Psoas muscle (tissue), 8 donors: ENCODE data around the gene CIITA. TPM values are rescaled to one million over a fixed set of nuclear protein-coding genes. Genes with fewer than 3 reads are reported as not detected.

ENCODE experiments used
- ATAC-seq, 4 donors: fragments of 200-7000 bp; cut with Tn5 transposase; one replicate each; pipeline ENCODE4 v1.9.1; 2020; ENCODE audit warnings: moderate library complexity in 3 of 4, mild to moderate bottlenecking in 2 of 4
- DNase-seq, 2 donors: peaks; one replicate each; pipeline ENCODE4 v3.0.0-alpha.2; 2020
- H3K27ac ChIP-seq: fragments of 200-600 bp; one replicate; pipeline ENCODE4 v1.8.0; 2022
- H3K27me3 ChIP-seq, 3 donors: fragments of 200-600 bp in 1 of 3; one replicate each; pipeline versions ENCODE4 v1.6.1 to v1.8.0; 2013 to 2022; ENCODE audit warnings: low read length in 2 of 3, mild to moderate bottlenecking in 2 of 3, moderate library complexity in 1 of 3; ENCODE audit not compliant: insufficient read depth in 3 of 3
- H3K36me3 ChIP-seq, 2 donors: fragments of 200-600 bp in 1 of 2; one replicate each; pipeline versions ENCODE4 v1.6.1 to v1.8.0; 2013 to 2022; ENCODE audit warnings: low read depth in 1 of 2, mild to moderate bottlenecking in 1 of 2, moderate library complexity in 1 of 2; ENCODE audit not compliant: insufficient read depth in 1 of 2
- H3K4me1 ChIP-seq: fragments of 200-600 bp; one replicate; pipeline ENCODE4 v1.8.0; 2022
- H3K4me3 ChIP-seq: fragments of 200-600 bp; one replicate; pipeline ENCODE4 v1.8.0; 2022; ENCODE audit warnings: mild to moderate bottlenecking
- H3K9me3 ChIP-seq: fragments of 200-600 bp; one replicate; pipeline ENCODE4 v1.8.0; 2022
- WGBS, 3 donors: extraction: QIAGEN DNeasy Blood & Tissue Kit; methylation state at CpG; one replicate each; pipeline versions ENCODE4 v1.1.6 to v1.1.7; 2013; 5-methylcytosine and 5-hydroxymethylcytosine counted together
- intact Hi-C, 2 donors: fragments of 100-400 bp; cut with DNase I; formaldehyde crosslinking; loops; one replicate each; pipeline versions ENCODE4 v1.11.0 to v1.14.2; 2022
- polyA plus RNA-seq, 3 donors: library from polyadenylated mRNA; stranded (reverse); fragments of 200-250 nt; gene quantifications; one replicate each; pipeline ENCODE4 v1.2.3, GENCODE V29; 2013
- total RNA-seq, 4 donors: library from RNA; stranded (reverse); fragmentation: NEBNext Ultra II Directional in 2 of 4; extraction: Animal tissue kit (Norgen Biotek cat#: 25700) in 2 of 4; gene quantifications; one replicate each; pipeline versions ENCODE4 v1.2.1 to v1.2.4, GENCODE V29; 2021 to 2023
- TF ChIP-seq, protein P1 (sequence below): fragments of 200-600 bp; IDR thresholded peaks from one replicate; pipeline ENCODE4 v1.8.0; 2022; ENCODE audit warnings: antibody characterized with exemption
- donor health status: healthy with polysubstance abuse.
- donor health status: DM: no; HTN: no; CAD: no; lungs with moderate emphysema.
- donor health status: Bipolar disorder and iron deficiency.
- donor health status: healthy.
- donor health status: DM: yes; HTN: yes; CAD: no.
- donor health status: DM: no; HTN: no; CAD: no.
- donor health status: DM: no; HTN: no; CAD: no.
- donor health status: DM: yes; HTN: yes; CAD: no.

CIITA gene
- total and polyA plus RNA-seq, 7 donors: 2.3 to 15.3 (median 4.1) TPM

DNA sequence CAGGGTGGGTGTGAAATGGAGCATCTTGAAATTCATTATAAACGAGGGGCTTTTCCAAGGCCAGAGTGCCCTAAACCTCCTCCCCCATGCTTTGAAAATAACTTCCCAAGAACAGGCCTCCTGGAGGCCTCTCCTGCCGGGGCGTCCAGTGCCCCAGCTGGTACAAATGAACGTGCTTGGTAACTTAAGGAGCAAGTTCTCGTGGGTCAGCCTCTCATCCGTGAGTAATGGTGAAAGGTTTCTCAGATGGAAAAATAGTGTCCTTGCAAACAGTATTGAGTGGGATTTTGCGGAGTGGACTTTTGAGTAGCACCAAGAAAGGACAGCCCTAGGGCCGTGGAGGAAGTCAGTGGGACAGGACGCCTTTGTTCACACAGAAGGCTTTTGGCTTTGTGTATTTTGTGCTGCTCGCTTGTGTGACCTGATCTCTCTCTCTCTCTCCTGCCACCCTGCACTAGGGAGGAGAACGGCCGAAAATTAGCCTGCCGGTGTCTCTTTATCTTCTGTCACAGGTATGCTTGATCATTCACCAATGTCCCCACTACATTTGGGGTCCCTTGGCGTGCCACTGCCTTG lies 102.0 kb downstream of the CIITA start:
- no peaks in the 10 kb centered on the region for H3K4me1 ChIP-seq
- H3K27ac ChIP-seq: peak overlapping the region; percentile 43
- TF ChIP-seq, protein P1, sequence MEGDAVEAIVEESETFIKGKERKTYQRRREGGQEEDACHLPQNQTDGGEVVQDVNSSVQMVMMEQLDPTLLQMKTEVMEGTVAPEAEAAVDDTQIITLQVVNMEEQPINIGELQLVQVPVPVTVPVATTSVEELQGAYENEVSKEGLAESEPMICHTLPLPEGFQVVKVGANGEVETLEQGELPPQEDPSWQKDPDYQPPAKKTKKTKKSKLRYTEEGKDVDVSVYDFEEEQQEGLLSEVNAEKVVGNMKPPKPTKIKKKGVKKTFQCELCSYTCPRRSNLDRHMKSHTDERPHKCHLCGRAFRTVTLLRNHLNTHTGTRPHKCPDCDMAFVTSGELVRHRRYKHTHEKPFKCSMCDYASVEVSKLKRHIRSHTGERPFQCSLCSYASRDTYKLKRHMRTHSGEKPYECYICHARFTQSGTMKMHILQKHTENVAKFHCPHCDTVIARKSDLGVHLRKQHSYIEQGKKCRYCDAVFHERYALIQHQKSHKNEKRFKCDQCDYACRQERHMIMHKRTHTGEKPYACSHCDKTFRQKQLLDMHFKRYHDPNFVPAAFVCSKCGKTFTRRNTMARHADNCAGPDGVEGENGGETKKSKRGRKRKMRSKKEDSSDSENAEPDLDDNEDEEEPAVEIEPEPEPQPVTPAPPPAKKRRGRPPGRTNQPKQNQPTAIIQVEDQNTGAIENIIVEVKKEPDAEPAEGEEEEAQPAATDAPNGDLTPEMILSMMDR: no peak
- peaks cover 0 to 60% of the 10 kb centered on the region in 2 donors for H3K36me3 ChIP-seq
- intact Hi-C loops: no loop called here
- no peaks in the 10 kb centered on the region for H3K27me3 ChIP-seq
- ATAC-seq (no peak), DNase-seq (no peak)
- no peaks in the 10 kb centered on the region for H3K9me3 ChIP-seq
- WGBS, 3 donors: 96 to 97% (median 96%) methylated on average over 14 of the region's 14 CpGs
- H3K4me3 ChIP-seq: no peak overlapping the region

DNA sequence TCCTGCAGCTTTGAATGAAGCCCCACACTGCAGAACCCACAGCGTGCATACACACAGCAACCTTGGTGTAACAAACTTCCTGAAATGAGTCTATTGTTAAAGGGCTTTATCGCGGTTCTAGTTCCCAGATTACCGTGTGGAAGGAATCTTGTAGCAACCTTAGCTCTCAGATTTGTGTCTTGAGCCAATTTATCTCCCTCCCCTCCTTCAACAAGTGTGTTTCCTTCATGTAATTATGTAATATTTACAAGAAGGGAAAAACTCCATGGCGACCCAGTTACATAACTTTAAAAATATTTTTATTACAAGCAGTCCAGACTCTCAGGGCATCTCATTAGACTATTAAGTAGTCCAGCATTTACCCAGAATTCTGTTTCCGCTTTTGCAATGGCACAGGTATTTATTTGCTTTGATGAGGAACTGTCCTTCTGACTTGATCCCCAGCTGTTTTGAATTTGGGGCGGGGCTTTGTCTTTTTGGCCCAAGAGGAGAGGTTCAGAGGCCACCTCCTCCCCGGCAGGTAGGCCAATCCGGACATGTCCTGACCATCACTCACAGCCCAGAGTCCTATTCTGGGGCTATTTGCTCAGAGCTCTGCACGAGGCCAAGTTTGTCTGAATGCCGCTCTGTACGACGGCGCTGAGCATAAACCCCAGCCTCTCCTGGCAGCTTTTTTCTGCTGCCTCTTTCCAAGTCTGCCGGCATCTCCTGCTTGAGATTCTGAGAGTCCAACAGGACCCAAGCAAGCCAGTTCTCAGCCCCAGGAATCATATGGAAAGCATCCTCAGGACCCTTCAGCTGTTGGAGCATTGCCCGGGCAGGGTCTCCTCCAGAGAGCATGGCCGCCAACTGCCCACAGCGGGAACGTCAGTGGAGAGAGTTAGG lies 103.0 kb downstream of the CIITA start:
- H3K9me3 ChIP-seq: no peaks in the 10 kb centered on the region
- H3K4me1 ChIP-seq: no peaks in the 10 kb centered on the region
- H3K4me3 ChIP-seq: no peak overlapping the region
- H3K27ac ChIP-seq: peak overlapping the region; percentile 53
- intact Hi-C loops: no loop called here
- TF ChIP-seq, protein P1: no peak
- ATAC-seq: peak; percentile 92 to 95 (median 93)
- H3K27me3 ChIP-seq: no peaks in the 10 kb centered on the region
- peak; percentile 50 to 72 for DNase-seq
- H3K36me3 ChIP-seq: peaks cover 0 to 58% of the 10 kb centered on the region in 2 donors
- WGBS, 3 donors: 38 to 49% (median 44%) methylated on average over 19 of the region's 19 CpGs

DNA sequence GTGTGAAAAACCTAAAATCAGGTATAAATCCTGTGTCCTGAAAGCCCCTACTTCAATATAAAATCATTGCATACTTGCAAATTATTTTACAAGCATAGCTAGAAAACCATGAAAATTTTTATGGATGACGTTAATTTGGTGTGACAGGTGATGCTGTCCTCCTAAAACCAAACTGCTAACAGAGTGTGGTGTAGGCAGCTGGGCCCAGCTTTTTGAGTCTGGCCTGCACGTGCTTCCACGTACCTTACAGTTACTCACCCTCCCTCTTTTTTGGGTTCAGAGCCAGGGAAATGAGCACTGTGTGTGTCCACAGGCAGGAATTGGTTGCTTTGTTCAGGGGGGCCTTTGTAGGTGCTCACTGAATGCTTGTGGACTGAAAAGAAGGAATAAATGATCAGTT lies 103.8 kb downstream of the CIITA start:
- ATAC-seq (no peak), DNase-seq (no peak)
- WGBS, 3 donors: 79 to 89% (median 81%) methylated on average over 3 of the region's 3 CpGs
- Histone ChIP-seq H3K4me1 (no peaks in the 10 kb centered on the region), H3K27ac (no peak overlapping the region), H3K9me3 (no peaks in the 10 kb centered on the region), H3K27me3 (no peaks in the 10 kb centered on the region), H3K4me3 (no peak overlapping the region), H3K36me3 (peaks cover 0 to 55% of the 10 kb centered on the region in 2 donors)
- intact Hi-C loops: no loop called here
- TF ChIP-seq, protein P1: no peak

DNA sequence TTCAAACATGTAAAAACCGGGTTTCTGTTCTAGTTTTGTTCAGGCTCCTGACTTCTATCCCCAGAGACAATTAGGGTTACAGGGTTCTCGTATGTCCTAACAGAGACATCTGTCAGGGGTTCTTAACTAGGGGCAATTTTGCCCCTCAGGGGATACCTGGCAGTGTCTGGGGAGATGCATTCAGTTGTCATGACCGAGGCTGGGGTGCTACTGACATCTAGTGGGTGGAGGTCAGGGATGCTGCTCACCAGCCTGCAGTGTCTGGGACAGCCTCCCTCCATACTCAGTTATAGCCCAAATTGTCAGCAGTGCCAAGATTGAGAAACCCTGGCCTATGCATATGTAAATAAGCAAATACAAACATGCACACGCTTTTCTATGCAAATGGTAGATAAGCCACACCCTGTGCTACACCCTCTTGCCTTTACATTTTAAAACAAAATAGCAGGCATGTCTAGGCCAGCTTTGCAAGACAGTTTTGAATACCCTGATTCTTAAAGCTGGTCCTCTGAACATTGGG lies 104.8 kb downstream of the CIITA start:
- Histone ChIP-seq H3K36me3 (peaks cover 0 to 48% of the 10 kb centered on the region in 2 donors), H3K27me3 (no peaks in the 10 kb centered on the region), H3K4me1 (no peaks in the 10 kb centered on the region), H3K9me3 (no peaks in the 10 kb centered on the region), H3K27ac (no peak overlapping the region), H3K4me3 (no peak overlapping the region)
- ATAC-seq (peak in 2 of 4 donors; percentile 49 to 54), DNase-seq (no peak)
- 92 to 94% (median 94%) methylated on average over 4 of the region's 4 CpGs for WGBS, 3 donors
- TF ChIP-seq, protein P1: peak; percentile 13
- intact Hi-C loops: no loop called here
